ENCODE results near the gene PYY. TPM values are rescaled to one million over a fixed set of nuclear protein-coding genes. Genes with fewer than 3 reads are reported as not detected.
A peak's percentile ranks its signal among the peaks of the same experiment; 100 is the strongest.

Gene PYY
- polyA plus RNA-seq (2012; ENCODE audit: insufficient read length, low read depth), result not detected

- TF ChIP-seq TAF1 (IDR thresholded peaks at IDR 0.05; ENCODE audit: borderline replicate concordance, insufficient read depth, low read length), result no peak
These were observed at the start of gene PYY for GRCh38 chr17:43953746-43954145. Gene PYY (minus strand): TSS chr17:43953940. CDS start chr17:43953483, 457 bp downstream.

GRCh38 chr17:44002141-44002848 lies 48.6 kb upstream of the PYY start:
- peak; percentile 52; the same call in 1 of the 2 replicates for TF ChIP-seq TAF1 (IDR thresholded peaks at IDR 0.05; ENCODE audit: borderline replicate concordance, insufficient read depth, low read length)
- peak; percentile 20; the same call in 1 of the 2 replicates for TF ChIP-seq SIN3A (IDR thresholded peaks at IDR 0.05; ENCODE audit: borderline replicate concordance, insufficient read depth, low read length)
- 0 out of 4 replicates have a peak, but pooled peaks of 1 of the 2 experiments have one; percentile 33 for TF ChIP-seq REST (IDR thresholded peaks at IDR 0.05; ENCODE audit: insufficient read depth in 1 of 2, low read depth in 2 of 2, low read length in 2 of 2)
- TF ChIP-seq POLR2AphosphoS5 (IDR thresholded peaks at IDR 0.05; ENCODE audit: low read depth, low read length), result no peak

- no peak for TF ChIP-seq POLR2AphosphoS5 (IDR thresholded peaks at IDR 0.05; ENCODE audit: low read depth, low read length)
These were observed 47.8 kb upstream of the PYY start for GRCh38 chr17:44001461-44001920.

- no peak for TF ChIP-seq TAF1 (IDR thresholded peaks at IDR 0.05; ENCODE audit: borderline replicate concordance, insufficient read depth, low read length)
These were observed 47.2 kb upstream of the PYY start for GRCh38 chr17:44000871-44001460.

GRCh38 chr17:44000141-44000860 lies 46.6 kb upstream of the PYY start:
- no peak for TF ChIP-seq REST (IDR thresholded peaks at IDR 0.05; ENCODE audit: insufficient read depth in 1 of 2, low read depth in 2 of 2, low read length in 2 of 2)

GRCh38 chr17:43999024-43999423 lies 45.3 kb upstream of the PYY start:
- TF ChIP-seq SIN3A (IDR thresholded peaks at IDR 0.05; ENCODE audit: borderline replicate concordance, insufficient read depth, low read length) (no peak), REST (IDR thresholded peaks at IDR 0.05; ENCODE audit: insufficient read depth in 1 of 2, low read depth in 2 of 2, low read length in 2 of 2) (no peak)

- no peak for TF ChIP-seq TAF1 (IDR thresholded peaks at IDR 0.05; ENCODE audit: borderline replicate concordance, insufficient read depth, low read length)
- no peak for TF ChIP-seq FOXP2 (optimal IDR thresholded peaks at IDR 0.05; ENCODE audit: borderline replicate concordance, extremely low read depth, extremely low read length, insufficient read depth)
- TF ChIP-seq POLR2AphosphoS5 (IDR thresholded peaks at IDR 0.05; ENCODE audit: low read depth, low read length), result no peak
- TF ChIP-seq SIN3A (IDR thresholded peaks at IDR 0.05; ENCODE audit: borderline replicate concordance, insufficient read depth, low read length), result no peak
- TF ChIP-seq REST (IDR thresholded peaks at IDR 0.05; ENCODE audit: insufficient read depth in 1 of 2, low read depth in 2 of 2, low read length in 2 of 2), result no peak
These were observed 44.8 kb upstream of the PYY start for GRCh38 chr17:43998552-43998951.
